GM23248 (cell line): Measurements from ENCODE around the gene FPGS.

Source experiments
- EZH2 ChIP-seq: fragments of 200-600 bp; sonication (generic); IDR thresholded peaks from 2 replicates; pipeline ENCODE4 v1.6.1; 2018; ENCODE audit warnings: antibody characterized with exemption, mild to moderate bottlenecking; ENCODE audit not compliant: insufficient read depth, poor library complexity, severe bottlenecking
- EZH2phosphoT487 ChIP-seq: fragments of 200-600 bp; sonication (generic); IDR thresholded peaks from 2 replicates; pipeline ENCODE4 v1.6.1; 2018; ENCODE audit warnings: antibody characterized with exemption, moderate library complexity, mild to moderate bottlenecking, low read depth; ENCODE audit not compliant: insufficient read depth

DNA sequence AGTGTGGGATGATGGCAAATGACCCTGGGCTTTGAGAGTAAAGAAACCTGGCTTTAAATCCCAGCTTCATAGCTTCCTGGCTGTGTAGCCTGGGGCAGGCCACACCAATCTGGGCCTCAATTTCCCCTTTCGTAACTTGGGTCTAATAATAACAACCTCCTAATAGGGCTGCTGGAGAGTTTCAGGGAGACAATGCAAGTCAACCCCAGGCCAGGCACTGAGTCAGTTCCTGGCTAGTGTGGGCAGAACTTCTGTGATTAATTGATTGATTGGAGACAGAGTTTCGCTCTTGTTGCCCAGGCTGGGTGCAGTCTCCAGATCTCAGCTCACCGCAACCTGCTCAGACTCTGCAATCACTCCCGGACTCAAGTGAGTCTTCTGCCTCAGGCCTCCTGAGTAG, 20.9 kb upstream of the FPGS start:
- TF ChIP-seq EZH2, result no peak
- no peak for TF ChIP-seq EZH2phosphoT487
